GM18873 (cell line): ENCODE measurements around the gene SLC25A2.
"Not testable (repeated sequence)": the region's sequence is repeated elsewhere in the genome, so short reads cannot be mapped to it uniquely, and the experiment has no call there.

Experiments
- ATAC-seq: cut with Tn5 transposase; IDR thresholded peaks from one replicate; pipeline ENCODE4 v1.9.1; 2021; ENCODE audit warnings: mild to moderate bottlenecking, moderate library complexity, moderate number of reproducible peaks; ENCODE audit not compliant: unreplicated experiment, low FRiP score

The SLC25A2 gene

GRCh38 chr5:141319202-141319601, 15.4 kb upstream of the SLC25A2 start:
- ATAC-seq = no peak

GRCh38 chr5:141316963-141317362, 13.1 kb upstream of the SLC25A2 start:
- ATAC-seq = not testable (repeated sequence)

DNA sequence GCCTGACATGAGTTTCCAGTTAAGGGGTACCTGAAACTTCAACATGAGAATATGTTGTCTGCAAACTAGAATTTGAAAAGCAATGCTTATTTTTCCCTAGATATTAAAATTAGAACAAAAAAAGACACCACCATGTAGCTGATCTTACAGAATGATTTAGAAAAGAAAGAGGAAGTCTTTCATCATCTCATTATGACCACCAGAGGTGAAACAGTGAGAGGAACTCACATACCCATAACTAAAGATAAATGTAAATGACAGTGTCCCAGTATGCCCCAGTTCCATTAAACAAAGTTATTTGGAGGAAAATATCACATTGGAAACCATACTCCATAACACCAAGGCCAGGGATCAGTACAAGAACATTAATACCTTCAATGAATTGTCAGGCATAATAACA, 9.9 kb upstream of the SLC25A2 start:
- no peak for ATAC-seq

GRCh38 chr5:141306630-141307029, 2.8 kb upstream of the SLC25A2 start:
- ATAC-seq = no peak

- ATAC-seq = no peak
Measured at GRCh38 chr5:141298376-141298775, 5.5 kb downstream of the SLC25A2 start.

DNA sequence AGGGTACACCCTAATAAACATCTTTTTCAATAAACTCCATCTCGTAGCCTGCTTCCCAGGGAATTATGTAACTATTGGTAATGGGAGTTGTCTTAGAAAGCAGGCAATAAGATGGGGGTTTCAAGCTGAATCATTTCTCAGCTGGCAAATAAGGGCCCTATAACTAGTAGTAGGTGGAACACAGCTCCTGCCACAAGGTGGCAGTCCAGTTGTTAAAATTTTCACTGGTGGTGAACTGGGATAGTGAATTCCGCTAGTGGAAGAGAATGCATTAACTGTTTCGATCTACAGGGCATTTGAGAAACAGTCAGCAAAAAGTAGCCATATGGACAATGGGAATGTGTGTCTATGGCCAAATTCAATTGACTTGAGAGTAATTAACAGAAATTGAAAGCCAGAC, 30.9 kb downstream of the SLC25A2 start:
- no peak for ATAC-seq

- no peak for ATAC-seq
Measured at GRCh38 chr5:141269195-141269594, 34.7 kb downstream of the SLC25A2 start.

DNA sequence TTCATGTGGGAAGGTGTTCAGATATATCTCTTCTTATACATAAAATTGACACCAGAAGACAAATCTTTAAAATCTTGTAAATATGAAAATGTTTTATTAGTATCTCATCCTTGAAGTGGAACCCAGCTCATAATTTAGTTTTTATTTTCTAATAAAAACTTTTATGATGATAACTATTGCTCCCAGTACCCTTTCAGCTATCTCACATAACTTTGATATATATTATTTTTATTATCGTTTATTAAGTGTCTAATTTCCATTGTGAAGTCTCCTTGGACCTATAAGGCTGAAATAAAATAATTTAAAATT, 42.7 kb downstream of the SLC25A2 start:
- no peak for ATAC-seq

DNA sequence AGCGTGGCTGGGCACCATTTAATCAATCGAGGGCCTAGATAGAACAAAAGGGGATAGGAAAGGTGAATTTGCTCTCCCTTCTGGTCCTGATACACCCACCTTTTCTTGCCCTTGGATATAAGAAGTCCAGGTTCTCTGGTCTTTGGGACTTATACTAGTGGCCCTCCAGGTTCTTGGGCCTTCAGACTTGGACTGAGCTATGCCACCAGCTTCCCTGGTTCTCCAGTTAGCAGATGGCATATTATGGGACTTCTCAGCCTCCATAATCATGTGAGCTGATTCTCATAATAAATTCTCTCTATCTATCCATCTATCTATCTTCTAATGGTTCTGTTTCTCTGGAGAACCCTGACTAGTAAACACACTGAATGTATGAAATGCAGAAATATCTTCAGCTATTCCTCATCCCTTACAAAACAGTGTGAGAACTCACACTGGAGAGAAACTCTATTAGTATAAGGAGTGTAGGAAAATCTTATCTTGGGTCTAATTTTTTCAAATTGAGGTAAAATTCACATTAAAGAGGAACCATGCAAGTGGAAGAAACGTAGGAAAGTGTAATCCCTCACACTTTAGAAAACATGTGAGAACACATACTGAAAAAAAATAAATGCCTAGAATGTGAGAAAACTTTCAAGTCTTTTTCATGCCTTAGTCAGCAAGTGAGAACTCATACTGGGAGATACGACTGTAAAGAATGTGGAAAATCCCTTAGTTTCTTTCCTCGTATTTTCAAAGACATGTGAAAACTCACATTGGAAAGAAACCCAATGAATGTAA, 43.2 kb downstream of the SLC25A2 start:
- ATAC-seq = no peak

DNA sequence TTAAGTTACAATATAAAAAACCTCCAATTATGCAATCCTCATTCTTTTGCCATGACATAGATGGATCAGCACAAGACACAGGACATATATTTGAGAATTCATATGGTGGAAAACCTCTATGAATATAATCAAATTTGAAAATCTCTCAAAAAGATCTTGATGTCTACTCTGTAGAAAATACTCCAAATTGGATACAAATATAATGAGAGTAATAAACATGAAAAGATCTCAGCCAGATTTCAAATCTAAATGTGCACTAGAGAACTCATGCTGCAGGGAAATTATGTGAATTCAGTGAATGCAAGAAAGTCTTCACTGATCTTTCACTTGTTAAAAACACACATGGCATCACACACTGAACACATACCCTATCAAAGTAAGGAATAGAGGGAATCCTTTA, 44.9 kb downstream of the SLC25A2 start:
- ATAC-seq = no peak

DNA sequence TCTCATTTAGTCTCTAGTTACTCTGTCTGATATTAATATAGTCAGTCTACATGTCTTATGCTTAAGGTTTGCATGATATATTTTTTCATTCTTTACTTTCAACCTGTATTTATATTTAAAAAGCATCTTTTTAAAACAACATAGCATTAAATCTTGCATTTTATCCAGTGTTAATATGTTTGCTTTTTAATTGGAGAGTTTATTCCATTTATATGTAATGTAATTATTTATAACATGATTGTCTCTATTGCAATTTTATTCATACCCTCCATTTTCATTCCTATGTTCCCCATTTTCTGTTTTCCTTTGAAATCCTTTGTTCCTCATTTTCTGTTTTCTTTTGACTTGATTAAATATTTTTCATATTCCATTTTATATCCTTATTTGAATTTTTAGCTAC, 45.4 kb downstream of the SLC25A2 start:
- ATAC-seq = no peak
